GM12864 (cell line): ENCODE results near the gene CD300A.

Source experiments
- DNase-seq: peaks from one replicate; pipeline ENCODE4 v3.0.0-alpha.2; 2011; ENCODE audit warnings: low read depth
- H3K4me3 ChIP-seq: 2 replicates; pipeline ENCODE4 v1.5.1; 2011; ENCODE audit warnings: mild to moderate bottlenecking, low read depth, low read length, control low read depth
- CTCF ChIP-seq: IDR thresholded peaks from 2 replicates; pipeline ENCODE4 v1.5.1; 2011; ENCODE audit warnings: low read depth, mild to moderate bottlenecking, moderate library complexity, low read length, control low read depth, inconsistent platforms; ENCODE audit errors: missing control alignments

CD300A gene

GRCh38 chr17:74450925-74451403 is 15.5 kb upstream of the CD300A start:
- DNase-seq, result no peak
- no peak overlapping the region for H3K4me3 ChIP-seq
- TF ChIP-seq CTCF, result no peak

- DNase-seq, result no peak
- H3K4me3 ChIP-seq, result no peak overlapping the region
- no peak for TF ChIP-seq CTCF
Measured at GRCh38 chr17:74451557-74451956, 14.9 kb upstream of the CD300A start.

DNA sequence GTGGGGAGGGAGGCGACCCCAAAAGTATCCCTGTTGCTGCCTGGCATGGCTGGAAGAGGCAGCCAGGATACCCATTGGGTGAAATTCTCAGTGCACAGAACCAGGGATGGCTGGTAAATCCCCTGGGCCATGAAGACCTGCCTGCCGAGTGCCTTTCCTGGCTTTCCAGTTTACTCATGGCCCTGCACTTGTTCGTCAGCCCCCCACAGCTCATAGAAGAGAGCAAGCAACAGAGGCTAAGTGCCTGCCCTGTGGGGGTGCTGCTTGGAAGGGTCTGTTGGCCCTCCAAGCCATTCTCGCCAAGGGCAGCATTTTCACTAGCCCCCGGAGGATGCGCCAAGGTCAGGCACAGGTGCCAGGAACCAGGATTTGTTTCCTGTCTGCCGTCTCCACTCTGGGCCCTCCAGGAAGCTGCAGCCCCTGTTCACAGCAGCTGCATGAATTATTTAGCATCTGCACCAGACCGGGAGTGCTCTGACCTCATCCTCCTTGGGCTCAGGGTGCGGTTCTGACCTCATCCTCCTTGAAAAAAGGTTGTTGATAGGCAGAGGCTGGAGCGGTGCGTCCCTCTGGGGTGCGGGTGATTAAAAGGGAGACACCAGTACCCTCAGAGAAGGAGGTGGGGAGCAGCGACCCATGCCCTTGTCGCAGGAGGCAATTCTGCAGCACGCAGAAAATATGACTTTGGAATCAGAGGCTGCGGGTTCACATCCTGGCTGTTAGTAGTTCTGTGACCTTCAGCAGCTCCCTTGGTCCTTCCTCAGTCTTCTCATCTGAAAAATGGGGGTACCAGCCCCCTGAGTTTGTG is 14.2 kb upstream of the CD300A start:
- no peak overlapping the region for H3K4me3 ChIP-seq
- DNase-seq, result no peak
- TF ChIP-seq CTCF, result no peak

GRCh38 chr17:74452841-74453661 is 13.4 kb upstream of the CD300A start:
- no peak overlapping the region for H3K4me3 ChIP-seq
- no peak for TF ChIP-seq CTCF
- no peak for DNase-seq

DNA sequence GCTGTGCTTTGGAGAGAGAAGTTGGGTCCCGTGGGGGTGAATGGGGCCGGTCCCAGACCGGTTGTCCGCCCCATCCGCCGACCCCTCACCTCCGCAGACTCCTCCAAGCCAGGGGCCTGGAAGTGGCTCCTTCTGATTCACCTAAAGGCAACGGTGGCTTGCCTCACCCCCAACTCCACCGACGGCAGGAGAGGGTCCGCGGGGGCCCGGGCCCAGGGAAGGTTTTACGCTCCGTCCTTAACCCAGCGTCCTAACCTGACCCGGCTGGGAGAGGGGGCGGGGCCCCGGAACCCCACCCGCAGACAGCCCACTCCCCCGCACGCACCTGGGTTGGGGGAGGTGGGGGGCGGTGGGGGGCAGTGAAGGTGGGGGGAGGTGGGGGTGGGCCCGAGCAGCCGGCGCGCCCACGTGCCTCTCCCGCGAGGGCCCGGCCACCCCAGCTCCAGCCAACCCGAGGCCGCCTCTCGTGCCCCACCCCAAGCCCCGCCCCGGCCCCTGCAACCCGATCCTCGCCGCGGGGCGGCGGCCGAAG is 12.7 kb upstream of the CD300A start:
- peak; percentile 8 for TF ChIP-seq CTCF
- H3K4me3 ChIP-seq, result no peak overlapping the region
- no peak for DNase-seq

GRCh38 chr17:74454197-74455024 is 12.0 kb upstream of the CD300A start:
- H3K4me3 ChIP-seq, result no peak overlapping the region; the same call in 1 of the 2 replicates
- TF ChIP-seq CTCF, result no peak
- no peak for DNase-seq
